Endometrial microvascular endothelial cells (primary cell): ENCODE results near the gene POMP. TPM values are rescaled to one million over a fixed set of nuclear protein-coding genes. Genes with fewer than 3 reads are reported as not detected.

Experiments
- in situ Hi-C: cut with HindIII; loops from 2 replicates; pipeline ENCODE4 v1.10.0; 2017; ENCODE audit warnings: low sequenced_read_pairs, low pct_unique_long_range_greater_than_20kb; ENCODE audit errors: inconsistent ontology term
- total RNA-seq: library from RNA; depleted of rRNA; stranded (reverse); fragments of >200 nt; gene quantifications from one replicate; pipeline ENCODE4 v1.2.3, GENCODE V29; 2015; ENCODE audit errors: inconsistent ontology term

The POMP gene
- total RNA-seq, 1 donor from 2014 or later: 118 TPM

DNA sequence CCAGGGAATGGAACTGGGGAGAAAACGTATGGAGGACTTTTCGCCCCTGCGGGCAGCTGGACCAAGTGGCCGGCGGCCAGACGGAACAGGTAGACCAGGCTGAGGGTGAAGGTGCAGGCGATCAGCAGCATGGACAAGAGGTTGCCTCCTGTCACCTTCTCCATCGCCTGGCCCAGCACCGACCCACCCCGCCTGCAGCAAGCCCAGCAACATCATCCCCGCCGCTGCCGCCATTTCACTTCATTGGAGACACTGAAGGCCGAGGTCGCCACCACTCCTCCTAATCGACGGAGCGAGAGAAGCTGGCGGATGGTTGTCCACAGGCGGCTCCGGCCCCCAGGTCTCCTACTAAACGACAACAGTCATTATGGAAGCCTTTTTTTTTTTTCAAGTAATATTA, 64.9 kb downstream of the POMP start:
- in situ Hi-C loops: no loop called here

DNA sequence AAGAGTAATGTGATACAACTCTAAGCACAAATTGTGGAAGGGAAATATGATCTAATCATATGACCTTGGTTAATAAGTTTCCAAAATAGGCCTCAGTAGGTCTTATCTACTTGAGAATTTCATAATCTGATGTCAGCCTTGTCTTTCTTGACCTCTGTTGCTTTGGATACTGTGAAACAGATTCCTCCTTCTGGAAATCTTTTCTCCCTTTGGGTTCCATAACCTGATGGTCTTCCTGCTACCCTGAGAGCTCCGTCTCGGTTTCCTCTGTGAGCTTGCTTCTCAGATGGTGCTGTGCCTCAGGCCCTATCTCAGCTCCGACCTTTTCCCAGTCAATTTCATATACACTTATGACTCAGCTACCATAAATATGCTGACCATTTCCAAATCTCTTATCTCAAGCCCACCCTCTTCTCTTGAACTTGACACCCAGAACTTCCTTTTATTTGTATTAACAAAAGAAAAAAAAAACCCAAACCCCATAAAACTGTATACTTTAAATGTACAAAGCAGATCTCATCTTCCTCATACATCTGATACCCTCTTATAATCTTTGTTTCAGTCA, 66.2 kb downstream of the POMP start:
- in situ Hi-C loops: no loop called here

Other genes starting within 250 kb of the POMP start
- gene FLT1, start 164.0 kb upstream of the POMP start, total RNA-seq: 27.7 TPM
- gene SLC46A3, start 59.8 kb downstream of the POMP start, total RNA-seq: 0.65 TPM
- not detected for gene MTUS2, start 161.2 kb downstream of the POMP start, total RNA-seq